PC-9 (cell line): Measurements from ENCODE around the gene GABRG3. TPM values are rescaled to one million over a fixed set of nuclear protein-coding genes. Genes with fewer than 3 reads are reported as not detected.

Experiments
- BruUV-seq: library from RNA; stranded (reverse); fragments of 400-500 nt; replicated peaks from 2 replicates; lab custom pipeline; 2021; lab: Mats Ljungman, UMichigan
- CTCF ChIA-PET: fragments of 300-600 bp; sonication (Branson Sonifier 250); formaldehyde crosslinking; loops from one replicate; lab custom pipeline; 2022; ENCODE audit warnings: antibody characterized with exemption; lab: Charles Lee
- POLR2A ChIA-PET: fragments of 300-600 bp; sonication (Branson Sonifier 250); formaldehyde crosslinking; loops from one replicate; lab custom pipeline; 2022; ENCODE audit warnings: antibody characterized with exemption; ENCODE audit not compliant: unreplicated experiment; lab: Charles Lee
- DNase-seq, 2 experiments: peaks; one replicate each; pipeline versions ENCODE4 v3.0.0 to v3.0.0-alpha.2; 2015 to 2022; ENCODE audit warnings: mixed read lengths in 1 of 2
- H2AFZ ChIP-seq: fragments of 200-600 bp; sonication (generic); 2 replicates; pipeline ENCODE4 v1.8.1; 2017; ENCODE audit warnings: antibody characterized with exemption
- H3F3A ChIP-seq: fragments of 200-600 bp; sonication (generic); 2 replicates; pipeline ENCODE4 v1.8.1; 2017; ENCODE audit warnings: antibody characterized with exemption, mild to moderate bottlenecking, low read depth; ENCODE audit not compliant: insufficient read depth
- H3K27ac ChIP-seq: fragments of 200-600 bp; sonication (generic); 2 replicates; pipeline ENCODE4 v1.6.1; 2016; ENCODE audit warnings: mixed run types
- H3K27me3 ChIP-seq: fragments of 200-600 bp; sonication (generic); 2 replicates; pipeline ENCODE4 v1.6.1; 2016; ENCODE audit warnings: low read depth, mixed run types; ENCODE audit not compliant: insufficient read depth
- H3K36me3 ChIP-seq: fragments of 200-600 bp; sonication (generic); 2 replicates; pipeline ENCODE4 v1.6.1; 2016; ENCODE audit warnings: low read depth, mixed run types
- H3K4me1 ChIP-seq: fragments of 200-600 bp; sonication (generic); replicated peaks from 2 replicates; pipeline ENCODE4 v1.6.1; 2016; ENCODE audit warnings: mixed run types; ENCODE audit not compliant: insufficient read depth
- H3K4me2 ChIP-seq: fragments of 200-600 bp; sonication (generic); 2 replicates; pipeline ENCODE4 v1.6.1; 2017; ENCODE audit warnings: mixed run types
- H3K4me3 ChIP-seq: fragments of 200-600 bp; sonication (generic); 2 replicates; pipeline ENCODE4 v1.6.1; 2016; ENCODE audit warnings: mixed run types
- H3K79me2 ChIP-seq: fragments of 200-600 bp; sonication (generic); 2 replicates; pipeline ENCODE4 v1.6.1; 2017; ENCODE audit warnings: low read depth, mixed run types
- H3K9me2 ChIP-seq: fragments of 200-600 bp; sonication (generic); 2 replicates; pipeline ENCODE4 v1.8.1; 2017; ENCODE audit warnings: mild to moderate bottlenecking; ENCODE audit not compliant: insufficient read depth
- H3K9me3 ChIP-seq: fragments of 200-600 bp; sonication (generic); 2 replicates; pipeline ENCODE4 v1.8.1; 2016; ENCODE audit warnings: low read depth; ENCODE audit not compliant: insufficient read depth
- H4K20me1 ChIP-seq: fragments of 200-600 bp; sonication (generic); 2 replicates; pipeline ENCODE4 v1.8.1; 2017; ENCODE audit not compliant: insufficient read depth
- EZH2 ChIP-seq: fragments of 200-600 bp; sonication (generic); IDR thresholded peaks from 2 replicates; pipeline ENCODE4 v1.8.0; 2017; ENCODE audit warnings: antibody characterized with exemption, low read depth
- intact Hi-C: fragments of 100-400 bp; cut with micrococcal nuclease; formaldehyde crosslinking; loops from one replicate; pipeline ENCODE4 v1.10.0; 2022; ENCODE audit not compliant: unreplicated experiment
- total RNA-seq: library from RNA; stranded (reverse); gene quantifications from 2 replicates; pipeline ENCODE4 v1.2.3, GENCODE V29; 2021
- TF ChIP-seq, protein P1 (sequence below): fragments of 200-600 bp; sonication (generic); conservative IDR thresholded peaks from 2 replicates; pipeline ENCODE4 v1.6.1; 2017; ENCODE audit warnings: mixed run types, antibody characterized with exemption, mild to moderate bottlenecking, moderate library complexity

The GABRG3 gene
- total RNA-seq, 1 experiment from 2014 or later: not detected

DNA sequence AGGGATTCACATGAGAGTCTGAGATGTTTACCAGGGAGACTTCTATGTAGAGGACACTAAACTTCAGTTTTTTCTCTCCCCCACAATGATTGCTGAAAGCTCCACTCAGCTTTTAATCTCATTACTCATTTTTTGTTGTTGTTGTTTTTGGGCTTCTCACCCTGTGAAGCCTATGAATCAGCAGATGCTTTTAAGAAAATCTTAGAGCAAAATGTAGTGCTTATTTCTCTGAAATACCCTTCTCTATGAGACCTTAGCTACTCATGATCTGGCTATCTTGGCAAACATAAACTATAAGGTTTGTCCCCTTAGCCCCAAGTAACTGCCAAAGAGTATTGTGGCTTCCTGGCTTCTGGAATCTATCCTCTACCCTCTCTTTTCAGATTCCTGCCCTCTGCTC is 590.8 kb downstream of the GABRG3 start:
- H3K4me2 ChIP-seq: no peak overlapping the region
- no peak for DNase-seq
- H3F3A ChIP-seq: no peaks in the 10 kb centered on the region
- POLR2A ChIA-PET: no interaction called here
- H3K9me3 ChIP-seq: no peaks in the 10 kb centered on the region
- no peak for TF ChIP-seq EZH2
- TF ChIP-seq, protein P1, sequence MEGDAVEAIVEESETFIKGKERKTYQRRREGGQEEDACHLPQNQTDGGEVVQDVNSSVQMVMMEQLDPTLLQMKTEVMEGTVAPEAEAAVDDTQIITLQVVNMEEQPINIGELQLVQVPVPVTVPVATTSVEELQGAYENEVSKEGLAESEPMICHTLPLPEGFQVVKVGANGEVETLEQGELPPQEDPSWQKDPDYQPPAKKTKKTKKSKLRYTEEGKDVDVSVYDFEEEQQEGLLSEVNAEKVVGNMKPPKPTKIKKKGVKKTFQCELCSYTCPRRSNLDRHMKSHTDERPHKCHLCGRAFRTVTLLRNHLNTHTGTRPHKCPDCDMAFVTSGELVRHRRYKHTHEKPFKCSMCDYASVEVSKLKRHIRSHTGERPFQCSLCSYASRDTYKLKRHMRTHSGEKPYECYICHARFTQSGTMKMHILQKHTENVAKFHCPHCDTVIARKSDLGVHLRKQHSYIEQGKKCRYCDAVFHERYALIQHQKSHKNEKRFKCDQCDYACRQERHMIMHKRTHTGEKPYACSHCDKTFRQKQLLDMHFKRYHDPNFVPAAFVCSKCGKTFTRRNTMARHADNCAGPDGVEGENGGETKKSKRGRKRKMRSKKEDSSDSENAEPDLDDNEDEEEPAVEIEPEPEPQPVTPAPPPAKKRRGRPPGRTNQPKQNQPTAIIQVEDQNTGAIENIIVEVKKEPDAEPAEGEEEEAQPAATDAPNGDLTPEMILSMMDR: no peak
- H3K4me1 ChIP-seq: no peaks in the 10 kb centered on the region
- intact Hi-C loops: no loop called here
- no peaks in the 10 kb centered on the region for H3K9me2 ChIP-seq
- no peaks in the 10 kb centered on the region for H3K27me3 ChIP-seq
- no peak overlapping the region for H3K4me3 ChIP-seq
- no peak overlapping the region for H3K27ac ChIP-seq
- no peaks in the 10 kb centered on the region for H3K36me3 ChIP-seq
- H4K20me1 ChIP-seq: no peaks in the 10 kb centered on the region
- CTCF ChIA-PET: no interaction called here
- no TSS peak for BruUV-seq
- no peaks in the 10 kb centered on the region for H3K79me2 ChIP-seq
- no peak overlapping the region for H2AFZ ChIP-seq

DNA sequence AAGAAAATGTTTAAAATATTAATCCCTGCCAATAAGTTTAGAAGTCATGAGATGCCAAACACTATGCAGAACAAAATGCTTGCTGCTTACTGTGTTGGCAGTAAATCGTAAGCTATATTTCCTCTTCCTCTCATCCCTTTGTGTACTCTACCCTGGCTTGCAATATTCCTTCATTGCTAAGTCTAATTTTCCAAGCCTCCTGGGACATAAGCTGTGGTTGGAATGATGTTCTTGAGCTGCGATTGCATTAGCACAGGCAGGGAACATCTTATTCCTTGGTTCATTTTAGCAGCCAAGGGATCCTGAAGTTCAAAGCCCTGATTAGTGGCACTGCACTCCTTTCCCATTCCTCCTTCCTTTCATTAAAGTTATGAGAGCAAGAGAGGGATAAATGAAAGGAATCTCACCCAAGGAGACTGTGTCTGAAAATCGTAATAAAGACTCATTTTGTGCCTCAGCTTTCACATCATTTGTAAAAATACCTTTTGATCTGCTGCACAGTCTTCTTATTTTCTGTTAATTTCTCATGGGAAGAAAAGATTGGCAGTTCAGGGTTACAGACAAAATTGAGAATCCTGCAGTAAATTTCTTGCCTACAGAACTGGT is 592.9 kb downstream of the GABRG3 start:
- no peak overlapping the region for H2AFZ ChIP-seq
- no peaks in the 10 kb centered on the region for H3K27me3 ChIP-seq
- intact Hi-C loops: no loop called here
- no peak overlapping the region for H3K4me3 ChIP-seq
- H3K4me1 ChIP-seq: no peaks in the 10 kb centered on the region
- BruUV-seq: no TSS peak
- H3K36me3 ChIP-seq: no peaks in the 10 kb centered on the region
- no peak overlapping the region for H3K4me2 ChIP-seq
- H4K20me1 ChIP-seq: no peaks in the 10 kb centered on the region
- H3K9me2 ChIP-seq: no peaks in the 10 kb centered on the region
- POLR2A ChIA-PET: no interaction called here
- no peak for DNase-seq
- no peaks in the 10 kb centered on the region for H3F3A ChIP-seq
- no peaks in the 10 kb centered on the region for H3K9me3 ChIP-seq
- TF ChIP-seq, protein P1: no peak
- H3K27ac ChIP-seq: no peak overlapping the region
- CTCF ChIA-PET: no interaction called here
- H3K79me2 ChIP-seq: no peaks in the 10 kb centered on the region

- H3K4me1 ChIP-seq: no peaks in the 10 kb centered on the region
- H3K9me3 ChIP-seq: no peaks in the 10 kb centered on the region
- H3K9me2 ChIP-seq: no peaks in the 10 kb centered on the region
- no peaks in the 10 kb centered on the region for H3K79me2 ChIP-seq
- no peaks in the 10 kb centered on the region for H4K20me1 ChIP-seq
- no peaks in the 10 kb centered on the region for H3K36me3 ChIP-seq
- no peak for TF ChIP-seq EZH2
- TF ChIP-seq, protein P1: no peak
- H3K4me2 ChIP-seq: no peak overlapping the region
- POLR2A ChIA-PET: no interaction called here
- no peak overlapping the region for H3K4me3 ChIP-seq
- BruUV-seq: no TSS peak
- no peak overlapping the region for H2AFZ ChIP-seq
- no peaks in the 10 kb centered on the region for H3F3A ChIP-seq
- H3K27ac ChIP-seq: no peak overlapping the region
- H3K27me3 ChIP-seq: no peaks in the 10 kb centered on the region
- CTCF ChIA-PET: no interaction called here
- no peak for DNase-seq
- intact Hi-C loops: no loop called here
These were observed 593.7 kb downstream of the GABRG3 start for GRCh38 chr15:27564656-27565055.
